GM19025 (cell line): ENCODE results near the gene NR2C2.

ENCODE experiments used
- ATAC-seq: cut with Tn5 transposase; IDR thresholded peaks from one replicate; pipeline ENCODE4 v1.9.1; 2021; ENCODE audit warnings: mild to moderate bottlenecking, low read depth, moderate library complexity; ENCODE audit not compliant: unreplicated experiment

The NR2C2 gene

GRCh38 chr3:15014606-15015328 is 67.4 kb downstream of the NR2C2 start:
- no peak for ATAC-seq

GRCh38 chr3:15015456-15015855 is 68.1 kb downstream of the NR2C2 start:
- ATAC-seq: no peak

GRCh38 chr3:15017191-15017590 is 69.8 kb downstream of the NR2C2 start:
- no peak for ATAC-seq

- ATAC-seq: no peak
Observed at GRCh38 chr3:15023249-15023648, 75.9 kb downstream of the NR2C2 start.

- no peak for ATAC-seq
Observed at GRCh38 chr3:15023719-15024118, 76.3 kb downstream of the NR2C2 start.

GRCh38 chr3:15029625-15030024 is 82.2 kb downstream of the NR2C2 start:
- no peak for ATAC-seq

GRCh38 chr3:15032650-15033049 is 85.3 kb downstream of the NR2C2 start:
- ATAC-seq: no peak

GRCh38 chr3:15033103-15033502 is 85.7 kb downstream of the NR2C2 start:
- no peak for ATAC-seq

- ATAC-seq: no peak
Observed at GRCh38 chr3:15038306-15038705, 90.9 kb downstream of the NR2C2 start.

- no peak for ATAC-seq
Observed at GRCh38 chr3:15040844-15041243, 93.5 kb downstream of the NR2C2 start.

GRCh38 chr3:15041950-15042349 is 94.6 kb downstream of the NR2C2 start:
- no peak for ATAC-seq

- no peak for ATAC-seq
Observed at GRCh38 chr3:15042936-15043335, 95.6 kb downstream of the NR2C2 start.

- ATAC-seq: no peak
Observed at GRCh38 chr3:15043408-15044171, 96.2 kb downstream of the NR2C2 start.

- no peak for ATAC-seq
Observed at GRCh38 chr3:15044326-15044725, 96.9 kb downstream of the NR2C2 start.

GRCh38 chr3:15045667-15046066 is 98.3 kb downstream of the NR2C2 start:
- ATAC-seq: no peak

- ATAC-seq: no peak
Observed at GRCh38 chr3:15049584-15049983, 102.2 kb downstream of the NR2C2 start.

- ATAC-seq: peak; percentile 68
Observed at GRCh38 chr3:15050405-15051092, 103.2 kb downstream of the NR2C2 start.

GRCh38 chr3:15051531-15051930 is 104.1 kb downstream of the NR2C2 start:
- ATAC-seq: no peak

GRCh38 chr3:15052335-15053242 is 105.2 kb downstream of the NR2C2 start:
- ATAC-seq: no peak

GRCh38 chr3:15053541-15053940 is 106.2 kb downstream of the NR2C2 start:
- no peak for ATAC-seq
